Prostate gland (tissue), 2 donors: ENCODE results near the gene RGS7. TPM values are rescaled to one million over a fixed set of nuclear protein-coding genes. Genes with fewer than 3 reads are reported as not detected.

ENCODE experiments used
- DNase-seq: peaks from one replicate; pipeline ENCODE4 v3.0.0-alpha.2; 2019; ENCODE audit warnings: low spot score
- H3K27ac ChIP-seq, 2 donors: fragments of 200-600 bp; sonication (generic); 2 replicates each; pipeline ENCODE4 v1.5.1; 2017 to 2019
- H3K27me3 ChIP-seq: fragments of 200-600 bp; sonication (generic); replicated peaks from 2 replicates; pipeline ENCODE4 v1.5.1; 2019; ENCODE audit not compliant: insufficient read depth
- H3K36me3 ChIP-seq, 2 donors: fragments of 200-600 bp; sonication (generic); 1 replicate in 1 of 2; 2 replicates in 1 of 2; pipeline versions ENCODE4 v1.5.1 to v1.8.1; 2017 to 2019
- H3K4me1 ChIP-seq: fragments of 200-600 bp; sonication (generic); replicated peaks from 2 replicates; pipeline ENCODE4 v1.5.1; 2019
- H3K4me3 ChIP-seq, 2 donors: fragments of 200-600 bp; sonication (generic); 2 replicates each; pipeline ENCODE4 v1.5.1; 2017 to 2019
- H3K9me3 ChIP-seq: fragments of 200-600 bp; sonication (generic); 2 replicates; pipeline ENCODE4 v1.5.1; 2017
- POLR2A ChIP-seq: fragments of 450-650 bp; IDR thresholded peaks from one replicate; pipeline ENCODE4 v1.6.1; 2016; ENCODE audit warnings: antibody characterized with exemption, mild to moderate bottlenecking
- POLR2AphosphoS5 ChIP-seq: sonication (generic); formaldehyde crosslinking; IDR thresholded peaks from one replicate; pipeline ENCODE4 v1.6.1; 2017; ENCODE audit warnings: antibody characterized with exemption
- WGBS: methylation state at CpG from one replicate; pipeline ENCODE4 v1.1.5; 2018; 5-methylcytosine and 5-hydroxymethylcytosine counted together
- intact Hi-C: fragments of 100-400 bp; cut with DNase I; formaldehyde crosslinking; loops from one replicate; pipeline ENCODE4 v1.14.2; 2022
- total RNA-seq, 2 donors: library from RNA; depleted of rRNA; stranded (reverse); fragments of >200 nt; gene quantifications; one replicate each; pipeline ENCODE4 v1.1.0, GENCODE V29; 2016
- TF ChIP-seq, protein P1 (sequence below), 4 experiments: fragments of 200-600 bp in 2 of 4; fragments of 450-650 bp in 2 of 4; sonication (generic) in 2 of 4; IDR thresholded peaks; 1 replicate in 3 of 4; 2 replicates in 1 of 4; pipeline ENCODE4 v1.5.1; 2016 to 2019; ENCODE audit warnings: antibody characterized with exemption in 4 of 4, mild to moderate bottlenecking in 2 of 4, moderate library complexity in 2 of 4

Gene RGS7
- total RNA-seq, 2 donors from 2014 or later = 0.32 to 1.3 TPM

DNA sequence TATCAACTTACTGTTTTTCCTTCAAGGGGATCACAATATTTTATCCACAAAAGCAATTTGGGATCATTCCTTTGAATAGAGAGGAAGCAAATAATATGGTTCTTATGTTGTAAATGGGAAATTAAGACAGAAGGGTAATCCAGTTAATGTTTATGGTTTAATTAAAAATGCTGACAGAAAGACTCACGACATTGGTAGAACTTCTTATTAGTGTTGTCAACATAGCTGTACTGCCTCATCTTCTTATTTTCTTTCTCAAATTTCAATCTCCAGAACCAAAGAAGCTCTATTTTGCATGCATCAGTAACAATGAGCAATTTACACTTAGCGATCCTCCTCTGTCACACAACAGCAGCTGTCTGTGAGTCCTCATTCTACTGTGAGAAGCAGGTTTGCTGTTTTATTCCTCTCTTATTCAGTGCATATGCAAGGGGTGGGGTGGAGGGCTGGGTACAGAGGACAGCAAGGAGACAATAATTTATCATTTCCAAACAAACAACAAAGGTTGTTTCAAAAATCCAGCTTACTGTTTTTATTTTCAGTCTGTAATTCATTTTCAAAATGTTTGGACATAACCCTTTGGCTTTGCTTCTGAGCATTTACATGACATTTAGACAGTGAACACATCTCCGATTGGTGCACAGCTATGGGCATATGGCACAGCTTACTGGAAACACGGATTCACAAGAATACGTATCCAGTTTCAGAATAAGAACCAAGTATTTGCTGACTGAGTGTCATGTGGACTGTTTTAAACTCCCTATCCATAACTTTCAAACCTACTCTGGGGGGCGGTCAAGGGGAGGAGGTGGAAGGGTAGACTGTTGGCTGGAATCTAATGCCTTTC, 335.9 kb downstream of the RGS7 start:
- H3K36me3 ChIP-seq = no peaks in the 10 kb centered on the region
- intact Hi-C loops = no loop called here
- 71% methylated on average over 6 of the region's 6 CpGs for WGBS
- no peaks in the 10 kb centered on the region for H3K4me1 ChIP-seq
- H3K9me3 ChIP-seq = no peaks in the 10 kb centered on the region
- H3K27me3 ChIP-seq = no peaks in the 10 kb centered on the region
- H3K4me3 ChIP-seq = no peak overlapping the region
- no peak overlapping the region for H3K27ac ChIP-seq
- DNase-seq = no peak
- no peak for TF ChIP-seq POLR2AphosphoS5
- TF ChIP-seq, protein P1, sequence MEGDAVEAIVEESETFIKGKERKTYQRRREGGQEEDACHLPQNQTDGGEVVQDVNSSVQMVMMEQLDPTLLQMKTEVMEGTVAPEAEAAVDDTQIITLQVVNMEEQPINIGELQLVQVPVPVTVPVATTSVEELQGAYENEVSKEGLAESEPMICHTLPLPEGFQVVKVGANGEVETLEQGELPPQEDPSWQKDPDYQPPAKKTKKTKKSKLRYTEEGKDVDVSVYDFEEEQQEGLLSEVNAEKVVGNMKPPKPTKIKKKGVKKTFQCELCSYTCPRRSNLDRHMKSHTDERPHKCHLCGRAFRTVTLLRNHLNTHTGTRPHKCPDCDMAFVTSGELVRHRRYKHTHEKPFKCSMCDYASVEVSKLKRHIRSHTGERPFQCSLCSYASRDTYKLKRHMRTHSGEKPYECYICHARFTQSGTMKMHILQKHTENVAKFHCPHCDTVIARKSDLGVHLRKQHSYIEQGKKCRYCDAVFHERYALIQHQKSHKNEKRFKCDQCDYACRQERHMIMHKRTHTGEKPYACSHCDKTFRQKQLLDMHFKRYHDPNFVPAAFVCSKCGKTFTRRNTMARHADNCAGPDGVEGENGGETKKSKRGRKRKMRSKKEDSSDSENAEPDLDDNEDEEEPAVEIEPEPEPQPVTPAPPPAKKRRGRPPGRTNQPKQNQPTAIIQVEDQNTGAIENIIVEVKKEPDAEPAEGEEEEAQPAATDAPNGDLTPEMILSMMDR (IDR thresholded peaks at IDR 0.05) = no peak
- TF ChIP-seq POLR2A = no peak

DNA sequence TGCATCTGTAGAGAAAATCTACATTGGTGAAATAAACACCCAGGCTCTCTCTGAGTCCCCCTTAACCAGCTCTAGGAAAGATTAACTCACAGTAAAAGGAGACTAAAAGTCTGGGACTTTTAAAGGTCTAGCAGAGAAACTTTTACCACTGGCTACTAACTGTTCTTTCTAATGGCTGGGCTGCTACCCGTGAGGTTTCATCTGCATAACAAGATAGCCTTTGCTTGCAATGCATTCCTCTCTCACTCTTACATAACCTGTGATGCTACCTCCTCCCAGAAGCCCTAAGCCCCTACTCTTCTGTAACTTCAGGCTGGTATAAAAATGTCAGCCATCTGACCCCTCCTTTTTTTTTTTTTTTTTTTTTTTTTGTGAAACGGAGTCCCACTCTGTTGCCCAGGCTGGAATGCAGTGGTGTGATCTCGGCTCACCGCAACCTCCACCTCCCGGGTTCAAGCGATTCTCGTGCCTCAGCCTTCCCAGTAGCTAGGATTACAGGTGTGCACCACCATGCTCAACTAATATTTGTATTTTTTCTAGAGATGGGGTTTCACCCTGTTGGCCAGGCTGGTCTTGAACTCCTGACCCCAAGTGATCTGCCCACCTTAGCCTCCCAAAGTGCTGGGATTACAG, 344.2 kb downstream of the RGS7 start:
- 83% methylated on average over 7 of the region's 7 CpGs for WGBS

GRCh38 chr1:241007668-241008067, 349.3 kb downstream of the RGS7 start:
- 65% methylated on average over 4 of the region's 4 CpGs for WGBS
- Histone ChIP-seq H3K4me1 (no peaks in the 10 kb centered on the region), H3K27me3 (no peaks in the 10 kb centered on the region), H3K36me3 (no peaks in the 10 kb centered on the region), H3K9me3 (no peaks in the 10 kb centered on the region), H3K27ac (no peak overlapping the region), H3K4me3 (no peak overlapping the region)
- intact Hi-C loops = no loop called here
- TF ChIP-seq POLR2AphosphoS5 (no peak), POLR2A (no peak)
- TF ChIP-seq, protein P1 (IDR thresholded peaks at IDR 0.05) = no peak
- DNase-seq = no peak

More for the DNA sequence above, 344.2 kb downstream of the RGS7 start:
- Histone ChIP-seq H3K27me3 (no peaks in the 10 kb centered on the region), H3K4me1 (no peaks in the 10 kb centered on the region), H3K27ac (no peak overlapping the region), H3K9me3 (no peaks in the 10 kb centered on the region), H3K36me3 (no peaks in the 10 kb centered on the region), H3K4me3 (no peak overlapping the region)
- intact Hi-C loops = no loop called here
- no peak for DNase-seq
- TF ChIP-seq POLR2AphosphoS5 = no peak

DNA sequence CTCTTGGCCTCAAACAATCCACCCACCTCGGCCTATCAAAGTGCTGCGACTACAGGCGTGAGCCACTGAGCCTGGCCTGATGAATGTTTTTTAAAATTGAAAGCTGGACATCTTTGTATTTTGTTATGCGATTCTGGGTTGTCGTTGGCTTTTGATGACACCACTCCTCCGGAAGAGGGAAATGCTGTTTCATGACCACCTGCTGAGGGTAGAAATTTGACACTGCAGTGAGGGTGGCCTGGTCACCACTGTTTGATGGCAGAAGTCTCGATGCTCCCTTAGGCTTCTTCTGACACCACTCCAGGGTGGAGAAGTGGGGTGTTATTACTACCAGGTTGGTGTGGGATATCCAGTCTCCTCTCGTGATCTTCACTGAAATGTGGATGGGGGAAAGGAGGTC, 357.2 kb downstream of the RGS7 start:
- H3K36me3 ChIP-seq = no peaks in the 10 kb centered on the region
- H3K4me1 ChIP-seq = no peaks in the 10 kb centered on the region
- DNase-seq = no peak
- intact Hi-C loops = no loop called here
- TF ChIP-seq POLR2A (no peak), POLR2AphosphoS5 (no peak)
- TF ChIP-seq, protein P1 (IDR thresholded peaks at IDR 0.05) = no peak
- no peak overlapping the region for H3K4me3 ChIP-seq
- H3K27me3 ChIP-seq = no peaks in the 10 kb centered on the region
- WGBS = 92% methylated on average over 8 of the region's 8 CpGs
- H3K27ac ChIP-seq = no peak overlapping the region
- no peaks in the 10 kb centered on the region for H3K9me3 ChIP-seq

- Histone ChIP-seq H3K36me3 (no peaks in the 10 kb centered on the region), H3K4me1 (no peaks in the 10 kb centered on the region), H3K27ac (no peak overlapping the region), H3K9me3 (no peaks in the 10 kb centered on the region), H3K4me3 (no peak overlapping the region), H3K27me3 (no peaks in the 10 kb centered on the region)
- intact Hi-C loops = no loop called here
- no peak for TF ChIP-seq POLR2AphosphoS5
- TF ChIP-seq POLR2A = no peak
- TF ChIP-seq, protein P1 (IDR thresholded peaks at IDR 0.05) = no peak
- no peak for DNase-seq
- 83% methylated on average over 18 of the region's 18 CpGs for WGBS
Measured at GRCh38 chr1:240998441-240999015, 358.5 kb downstream of the RGS7 start.
